ENCODE measurements around the gene LURAP1L.

The LURAP1L gene

GRCh38 chr9:12847561-12847960, 72.7 kb downstream of the LURAP1L start:
- no peaks in the 10 kb centered on the region for H3K27me3 ChIP-seq (ENCODE audit: insufficient read depth, low read depth, severe bottlenecking)
- no peak for TF ChIP-seq CTCF (IDR thresholded peaks at IDR 0.05; ENCODE audit: low read depth, low read length)
- DNase-seq: no peak
- no peak overlapping the region for H3K4me3 ChIP-seq (ENCODE audit: low read depth, low read length)
- H3K27ac ChIP-seq: no peak overlapping the region
- no peaks in the 10 kb centered on the region for H3K36me3 ChIP-seq
- no peaks in the 10 kb centered on the region for H3K9me3 ChIP-seq (ENCODE audit: severe bottlenecking)

- no peak for TF ChIP-seq CTCF (IDR thresholded peaks at IDR 0.05; ENCODE audit: low read depth, low read length)
- Histone ChIP-seq H3K27me3 (ENCODE audit: insufficient read depth, low read depth, severe bottlenecking) (no peaks in the 10 kb centered on the region), H3K9me3 (ENCODE audit: severe bottlenecking) (no peaks in the 10 kb centered on the region), H3K27ac (no peak overlapping the region), H3K4me3 (ENCODE audit: low read depth, low read length) (no peak overlapping the region), H3K36me3 (no peaks in the 10 kb centered on the region)
- no peak for DNase-seq
Measured at GRCh38 chr9:12849486-12850003, 74.7 kb downstream of the LURAP1L start.

GRCh38 chr9:12851341-12852090, 76.7 kb downstream of the LURAP1L start:
- no peak for DNase-seq
- no peaks in the 10 kb centered on the region for H3K36me3 ChIP-seq
- no peak overlapping the region for H3K27ac ChIP-seq
- H3K4me3 ChIP-seq (ENCODE audit: low read depth, low read length): no peak overlapping the region
- TF ChIP-seq CTCF (IDR thresholded peaks at IDR 0.05; ENCODE audit: low read depth, low read length): no peak
- H3K9me3 ChIP-seq (ENCODE audit: severe bottlenecking): no peaks in the 10 kb centered on the region
- H3K27me3 ChIP-seq (ENCODE audit: insufficient read depth, low read depth, severe bottlenecking): no peaks in the 10 kb centered on the region

GRCh38 chr9:12853051-12853450, 78.2 kb downstream of the LURAP1L start:
- no peak for TF ChIP-seq CTCF (IDR thresholded peaks at IDR 0.05; ENCODE audit: low read depth, low read length)
- H3K9me3 ChIP-seq (ENCODE audit: severe bottlenecking): no peaks in the 10 kb centered on the region
- no peak for DNase-seq
- no peaks in the 10 kb centered on the region for H3K27me3 ChIP-seq (ENCODE audit: insufficient read depth, low read depth, severe bottlenecking)
- H3K36me3 ChIP-seq: no peaks in the 10 kb centered on the region
- no peak overlapping the region for H3K27ac ChIP-seq
- no peak overlapping the region for H3K4me3 ChIP-seq (ENCODE audit: low read depth, low read length)

GRCh38 chr9:12854221-12854620, 79.4 kb downstream of the LURAP1L start:
- no peak for TF ChIP-seq CTCF (IDR thresholded peaks at IDR 0.05; ENCODE audit: low read depth, low read length)
- H3K27ac ChIP-seq: no peak overlapping the region
- no peaks in the 10 kb centered on the region for H3K36me3 ChIP-seq
- no peaks in the 10 kb centered on the region for H3K9me3 ChIP-seq (ENCODE audit: severe bottlenecking)
- no peak overlapping the region for H3K4me3 ChIP-seq (ENCODE audit: low read depth, low read length)
- no peaks in the 10 kb centered on the region for H3K27me3 ChIP-seq (ENCODE audit: insufficient read depth, low read depth, severe bottlenecking)
- no peak for DNase-seq

GRCh38 chr9:12855066-12855465, 80.2 kb downstream of the LURAP1L start:
- H3K36me3 ChIP-seq: no peaks in the 10 kb centered on the region
- no peak for TF ChIP-seq CTCF (IDR thresholded peaks at IDR 0.05; ENCODE audit: low read depth, low read length)
- H3K9me3 ChIP-seq (ENCODE audit: severe bottlenecking): no peaks in the 10 kb centered on the region
- H3K4me3 ChIP-seq (ENCODE audit: low read depth, low read length): no peak overlapping the region
- H3K27me3 ChIP-seq (ENCODE audit: insufficient read depth, low read depth, severe bottlenecking): no peaks in the 10 kb centered on the region
- no peak for DNase-seq
- H3K27ac ChIP-seq: no peak overlapping the region
